Coronary artery (tissue), 2 donors: ENCODE results near the gene LBHD1.

ENCODE experiments used
- DNase-seq: peaks from one replicate; pipeline ENCODE4 v3.0.0-alpha.2; 2017; ENCODE audit warnings: low spot score
- H3K27ac ChIP-seq, 2 donors: fragments of 200-600 bp; sonication (generic); one replicate each; pipeline ENCODE4 v1.5.1; 2016 to 2019
- H3K4me3 ChIP-seq: fragments of 200-600 bp; sonication (generic); 2 replicates; pipeline ENCODE4 v1.5.1; 2016; ENCODE audit warnings: mild to moderate bottlenecking, moderate library complexity
- CTCF ChIP-seq: fragments of 200-600 bp; sonication (generic); IDR thresholded peaks from one replicate; pipeline ENCODE4 v1.5.1; 2019; ENCODE audit warnings: antibody characterized with exemption

LBHD1 gene

GRCh38 chr11:62669420-62670161, 2.5 kb downstream of the LBHD1 start:
- H3K4me3 ChIP-seq = no peak overlapping the region
- H3K27ac ChIP-seq = no peak overlapping the region
- no peak for DNase-seq
- TF ChIP-seq CTCF = no peak

GRCh38 chr11:62667460-62667859, 4.6 kb downstream of the LBHD1 start:
- Histone ChIP-seq H3K27ac (no peak overlapping the region), H3K4me3 (no peak overlapping the region)
- DNase-seq = no peak
- TF ChIP-seq CTCF = no peak

- Histone ChIP-seq H3K4me3 (peak overlapping the region; percentile 86), H3K27ac (peak overlapping the region; percentile 55 to 93)
- TF ChIP-seq CTCF = no peak
- no peak for DNase-seq
These were observed 5.7 kb downstream of the LBHD1 start for GRCh38 chr11:62666259-62666926.

- peak overlapping the region; percentile 55 to 93 for H3K27ac ChIP-seq
- DNase-seq = peak; percentile 84
- TF ChIP-seq CTCF = no peak
- H3K4me3 ChIP-seq = peak overlapping the region; percentile 86
These were observed 6.3 kb downstream of the LBHD1 start for GRCh38 chr11:62665599-62666258.

GRCh38 chr11:62665075-62665598, 6.9 kb downstream of the LBHD1 start, which contains the start of the genes C11orf98 and CSKMT:
Gene C11orf98 (minus strand): TSS chr11:62665210. CDS start chr11:62665169, 41 bp downstream.
Gene CSKMT (plus strand): TSS chr11:62665312. CDS start chr11:62665880, 568 bp downstream.
- TF ChIP-seq CTCF = no peak
- peak; percentile 98 for DNase-seq
- H3K27ac ChIP-seq = peak within 1 kb of the TSS; percentile 55 to 93
- peak within 1 kb of the TSS; percentile 86 for H3K4me3 ChIP-seq

GRCh38 chr11:62664405-62665074, 7.5 kb downstream of the LBHD1 start:
- peak overlapping the region; percentile 86 for H3K4me3 ChIP-seq
- no peak for DNase-seq
- TF ChIP-seq CTCF = no peak
- peak overlapping the region; percentile 55 to 93 for H3K27ac ChIP-seq
